ENCODE measurements around the gene CXXC4. TPM values are rescaled to one million over a fixed set of nuclear protein-coding genes. Genes with fewer than 3 reads are reported as not detected.

CXXC4 gene
- total and polyA plus RNA-seq, 8 donors: 0.71 to 17.5 (median 12.7) TPM

GRCh38 chr4:104530426-104530825, 35.7 kb upstream of the CXXC4 start:
- Histone ChIP-seq H3K36me3 (no peaks in the 10 kb centered on the region), H3K4me3 (no peak overlapping the region), H3K27ac (no peak overlapping the region), H3K9me3 (no peaks in the 10 kb centered on the region), H3K4me1 (no peaks in the 10 kb centered on the region), H3K27me3 (no peaks in the 10 kb centered on the region)
- no peak for DNase-seq
- ATAC-seq: no peak
- intact Hi-C loops (cut with DNase I): no loop called here
- no peak for TF ChIP-seq CTCF (IDR thresholded peaks at IDR 0.05)

GRCh38 chr4:104524591-104524990, 29.9 kb upstream of the CXXC4 start:
- H3K27me3 ChIP-seq: no peaks in the 10 kb centered on the region
- H3K4me1 ChIP-seq: no peaks in the 10 kb centered on the region
- no peaks in the 10 kb centered on the region for H3K36me3 ChIP-seq
- H3K27ac ChIP-seq: no peak overlapping the region
- DNase-seq (no peak), ATAC-seq (no peak)
- no peak for TF ChIP-seq CTCF (IDR thresholded peaks at IDR 0.05)
- no peak overlapping the region for H3K4me3 ChIP-seq
- no peaks in the 10 kb centered on the region for H3K9me3 ChIP-seq
- intact Hi-C loops (cut with DNase I): no loop called here

GRCh38 chr4:104524026-104524425, 29.3 kb upstream of the CXXC4 start:
- no peak for TF ChIP-seq CTCF (IDR thresholded peaks at IDR 0.05)
- Histone ChIP-seq H3K36me3 (no peaks in the 10 kb centered on the region), H3K9me3 (no peaks in the 10 kb centered on the region), H3K4me3 (no peak overlapping the region), H3K27me3 (no peaks in the 10 kb centered on the region), H3K27ac (no peak overlapping the region), H3K4me1 (no peaks in the 10 kb centered on the region)
- ATAC-seq (no peak), DNase-seq (no peak)
- intact Hi-C loops (cut with DNase I): no loop called here

- H3K36me3 ChIP-seq: no peaks in the 10 kb centered on the region
- intact Hi-C loops (cut with DNase I): no loop called here
- no peaks in the 10 kb centered on the region for H3K9me3 ChIP-seq
- no peak for DNase-seq
- no peak for ATAC-seq
- H3K4me1 ChIP-seq: no peaks in the 10 kb centered on the region
- H3K4me3 ChIP-seq: no peak overlapping the region
- H3K27ac ChIP-seq: no peak overlapping the region
- no peak for TF ChIP-seq CTCF (IDR thresholded peaks at IDR 0.05)
- H3K27me3 ChIP-seq: no peaks in the 10 kb centered on the region
Observed at GRCh38 chr4:104519588-104519987, 24.9 kb upstream of the CXXC4 start.

- no peak for DNase-seq
- no peaks in the 10 kb centered on the region for H3K4me1 ChIP-seq
- intact Hi-C loops (cut with DNase I): no loop called here
- H3K36me3 ChIP-seq: no peaks in the 10 kb centered on the region
- H3K4me3 ChIP-seq: no peak overlapping the region
- ATAC-seq: no peak
- H3K27me3 ChIP-seq: no peaks in the 10 kb centered on the region
- no peak for TF ChIP-seq CTCF (IDR thresholded peaks at IDR 0.05)
- no peak overlapping the region for H3K27ac ChIP-seq
- H3K9me3 ChIP-seq: no peaks in the 10 kb centered on the region
Observed at GRCh38 chr4:104516884-104517283, 22.2 kb upstream of the CXXC4 start.
